Measurements from ENCODE around the gene GATAD2A.

GATAD2A gene

GRCh38 chr19:19422156-19422555, 16.7 kb downstream of the GATAD2A start:
- DNase-seq, result no peak

- DNase-seq, result no peak
Observed at GRCh38 chr19:19423322-19423721, 17.8 kb downstream of the GATAD2A start.

- DNase-seq, result no peak
Observed at GRCh38 chr19:19425170-19425875, 19.8 kb downstream of the GATAD2A start.

DNA sequence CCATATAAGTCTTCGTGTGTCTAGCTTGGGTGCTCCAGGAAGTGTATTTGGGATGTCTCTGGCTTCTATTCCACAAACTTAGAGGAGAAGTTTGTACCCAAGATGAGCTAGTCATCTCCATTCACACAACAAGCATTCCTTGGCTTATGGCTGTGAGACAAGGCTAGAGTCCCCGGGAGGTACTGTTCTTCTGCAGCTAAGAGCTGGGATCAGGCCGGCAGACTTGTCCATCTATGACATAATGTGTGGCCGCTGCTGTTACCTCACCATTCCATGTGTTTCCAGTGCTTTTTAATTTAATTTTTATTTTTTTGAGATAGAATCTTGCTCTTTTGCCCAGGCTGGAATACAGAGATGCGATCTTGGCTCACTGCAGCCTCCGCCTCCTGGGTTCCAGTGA, 20.7 kb downstream of the GATAD2A start:
- DNase-seq, result no peak

GRCh38 chr19:19426799-19427198, 21.3 kb downstream of the GATAD2A start:
- DNase-seq, result no peak

- no peak for DNase-seq
Observed at GRCh38 chr19:19427302-19427701, 21.8 kb downstream of the GATAD2A start.

DNA sequence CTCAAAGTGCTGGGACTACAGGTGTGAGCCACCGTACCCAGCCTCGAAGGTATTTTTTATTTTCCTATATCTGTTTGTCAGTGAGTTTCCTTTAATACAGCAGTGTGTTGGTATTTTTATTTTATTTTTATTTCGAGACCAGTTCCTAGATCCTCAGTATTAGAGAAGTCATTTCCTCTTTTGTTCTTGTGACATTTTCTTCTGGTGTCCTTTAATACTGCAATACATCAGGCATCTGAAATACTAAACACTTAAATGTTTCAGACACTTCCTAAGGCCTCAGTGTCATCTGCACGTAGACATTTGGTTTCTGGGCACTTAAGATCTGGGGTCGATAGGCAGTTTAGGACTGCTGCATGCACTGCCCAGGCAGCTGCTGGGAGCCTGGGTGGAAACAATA, 22.5 kb downstream of the GATAD2A start:
- DNase-seq, result no peak

DNA sequence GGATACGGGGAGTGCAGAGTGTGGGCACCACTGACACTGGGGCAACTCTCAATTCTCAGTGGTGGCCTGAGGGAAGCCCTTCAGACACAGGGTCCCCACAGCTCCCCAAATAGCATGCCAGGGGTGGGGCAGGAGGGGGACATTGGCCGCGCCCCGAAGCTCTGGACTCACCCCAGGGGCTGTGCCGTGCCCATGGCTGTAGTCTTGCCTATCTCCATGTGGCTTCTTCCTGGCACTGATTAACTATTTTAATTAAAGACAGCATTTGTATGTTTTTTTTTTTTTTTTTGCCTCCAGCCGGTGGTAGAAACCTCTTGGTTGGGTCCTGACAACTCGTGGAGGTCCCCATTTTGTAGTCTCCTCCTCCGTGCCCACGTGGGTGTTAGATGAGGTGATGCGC, 23.3 kb downstream of the GATAD2A start:
- no peak for DNase-seq

DNA sequence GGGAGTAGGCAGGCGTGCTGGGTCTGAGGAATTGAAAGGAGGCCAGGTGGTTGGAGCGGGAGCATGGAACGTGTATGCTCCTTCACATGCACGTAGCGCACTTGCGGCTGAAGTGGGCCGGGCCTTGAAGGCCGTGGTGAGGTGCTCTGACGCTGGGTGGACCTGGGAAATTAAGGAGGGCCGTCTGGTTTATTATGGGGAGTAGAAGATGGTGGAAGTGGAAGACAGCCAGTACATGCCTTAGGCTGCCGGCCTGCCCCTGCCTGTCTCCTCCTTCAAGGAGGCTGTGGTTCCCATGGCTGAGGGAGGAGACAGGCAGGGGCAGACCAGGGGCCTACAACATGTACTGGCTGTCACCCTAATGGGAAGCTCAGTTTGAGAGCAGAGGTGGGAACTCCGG, 23.9 kb downstream of the GATAD2A start:
- DNase-seq, result no peak

GRCh38 chr19:19432732-19433131, 27.3 kb downstream of the GATAD2A start:
- no peak for DNase-seq

- DNase-seq, result no peak
Observed at GRCh38 chr19:19433666-19434213, 28.3 kb downstream of the GATAD2A start.

DNA sequence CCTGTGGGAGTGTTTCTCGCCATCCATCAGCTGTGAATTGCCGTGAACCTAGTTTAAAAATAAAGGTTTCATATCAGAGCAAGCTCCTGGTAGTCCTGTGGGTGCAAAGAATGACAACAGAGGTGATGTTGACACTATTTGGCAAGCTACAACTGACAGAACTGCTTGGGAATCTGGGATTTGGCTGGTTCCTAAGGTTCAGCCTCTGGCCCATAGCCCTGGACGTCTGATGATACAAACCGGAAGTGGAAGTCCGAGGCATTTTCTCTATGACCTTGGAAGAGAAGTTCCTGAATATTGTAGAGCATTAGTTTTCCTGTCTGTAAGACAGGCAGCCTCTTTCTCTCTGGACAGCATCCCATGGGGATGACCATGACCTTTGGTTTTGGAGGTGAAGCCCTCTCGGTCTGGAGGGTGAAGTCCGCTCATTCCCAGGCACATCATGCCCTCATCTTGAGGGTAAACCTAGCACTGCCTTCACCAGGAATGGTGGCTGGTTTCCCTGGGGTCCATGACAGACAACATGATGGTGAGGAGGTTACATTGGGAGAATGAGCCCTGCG, 29.1 kb downstream of the GATAD2A start:
- DNase-seq, result no peak

DNA sequence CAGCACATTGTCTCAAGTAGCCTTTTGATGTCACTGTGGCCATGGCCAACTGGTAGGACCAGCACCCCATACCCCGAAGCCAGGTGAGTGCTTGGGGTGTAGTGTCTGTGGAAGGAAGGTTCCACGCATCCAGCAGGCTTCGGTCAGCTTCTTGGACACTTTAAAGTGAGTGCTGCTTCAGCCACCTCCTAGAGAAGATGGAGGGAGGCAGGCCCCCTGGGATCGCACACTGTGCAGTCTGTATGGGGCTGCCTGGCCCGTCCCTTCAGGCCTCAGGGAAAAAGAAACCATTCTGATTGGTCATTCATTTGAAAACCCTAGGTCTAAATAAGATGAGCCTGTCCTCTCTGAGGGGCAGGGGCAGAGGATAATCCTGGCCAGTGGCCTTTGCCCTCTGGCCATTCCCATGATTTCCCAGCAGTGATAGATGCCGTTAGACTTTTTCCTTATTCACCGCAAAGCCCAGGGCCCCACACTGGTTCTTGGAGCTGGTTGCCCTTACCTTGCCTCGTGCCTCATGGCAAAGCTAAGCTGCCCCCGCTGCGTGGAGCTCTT, 30.7 kb downstream of the GATAD2A start:
- DNase-seq, result no peak

DNA sequence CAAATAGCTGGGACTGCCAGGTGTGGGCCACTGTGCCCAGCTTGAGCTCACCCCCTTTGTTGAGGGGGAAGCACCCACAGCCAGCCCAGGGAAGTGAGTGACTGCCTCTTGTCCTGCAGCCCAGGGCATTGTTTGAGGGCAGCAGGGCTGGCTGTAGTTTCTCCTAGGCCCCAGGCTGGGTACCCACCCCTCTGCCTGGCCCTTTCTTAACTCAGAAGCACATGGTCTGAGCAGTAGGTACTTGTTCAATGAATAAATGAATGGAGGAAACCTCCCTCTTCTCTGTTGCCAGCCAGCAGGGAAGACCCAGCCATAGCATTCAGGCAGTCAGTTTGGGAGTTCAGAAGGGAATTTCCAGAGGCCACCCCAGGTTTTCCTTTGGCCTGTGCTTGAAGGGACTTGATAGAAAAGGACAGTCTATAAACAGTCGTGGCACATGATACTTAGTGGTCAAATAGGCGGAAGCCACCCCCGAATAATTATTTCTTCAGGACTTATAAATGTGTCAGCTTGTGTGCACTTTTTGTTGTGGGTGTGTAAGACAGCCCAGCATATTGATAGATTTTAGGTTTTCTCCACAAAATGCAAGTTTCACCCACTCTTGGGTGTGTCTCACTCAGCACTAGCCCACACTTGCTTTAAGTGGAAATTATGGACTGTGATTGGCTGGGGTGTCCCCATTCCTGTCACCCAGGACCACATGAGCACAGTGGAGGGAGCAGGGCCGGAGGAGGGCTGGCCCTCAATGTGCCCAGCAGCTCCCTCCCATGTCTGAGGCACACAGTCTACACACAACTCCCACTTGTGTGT, 33.1 kb downstream of the GATAD2A start:
- no peak for DNase-seq

GRCh38 chr19:19439176-19439482, 33.7 kb downstream of the GATAD2A start:
- DNase-seq, result no peak

DNA sequence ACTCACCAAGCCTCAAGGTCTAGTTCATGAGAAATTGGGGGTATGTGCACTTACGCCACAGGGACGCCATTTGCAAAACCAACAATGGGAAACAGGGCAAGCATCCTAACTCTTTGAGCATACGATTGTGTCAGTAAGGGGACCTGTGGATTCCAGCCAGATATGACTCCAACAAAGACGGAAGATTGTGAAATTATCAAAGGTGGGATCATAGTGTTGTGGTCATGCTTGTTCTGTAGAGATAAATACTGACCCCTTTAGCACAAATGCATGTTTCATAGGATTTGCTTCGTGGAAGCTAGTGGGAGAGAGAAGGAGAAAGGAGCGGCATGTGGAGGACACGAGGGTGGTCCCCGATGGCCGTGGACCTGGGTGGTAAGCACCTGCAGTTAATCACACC, 37.8 kb downstream of the GATAD2A start:
- DNase-seq, result no peak

- no peak for DNase-seq
Observed at GRCh38 chr19:19443902-19444680, 38.6 kb downstream of the GATAD2A start.

DNA sequence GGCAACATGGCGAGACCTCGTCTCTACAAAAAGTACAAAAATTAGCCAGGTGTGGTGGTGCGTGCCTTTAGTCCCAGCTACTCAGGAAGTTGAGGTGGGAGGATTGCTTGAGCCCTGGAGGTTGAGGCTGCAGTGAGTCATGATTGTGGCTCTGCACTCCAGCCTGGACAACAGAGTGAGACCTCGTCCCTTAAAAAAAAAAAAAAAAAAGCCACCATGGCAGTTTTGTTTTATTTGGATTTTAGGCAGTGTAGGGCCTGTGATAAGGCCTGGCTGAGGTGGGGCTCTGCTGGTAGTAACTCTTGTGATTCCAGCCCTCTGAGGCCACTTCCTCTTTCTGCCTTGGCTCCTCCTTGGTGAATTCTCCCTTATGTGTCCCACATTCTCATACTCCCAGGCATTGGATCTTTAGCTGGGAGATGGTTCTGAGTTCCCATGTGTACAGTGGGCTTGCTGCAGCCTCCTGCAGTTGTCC, 39.2 kb downstream of the GATAD2A start:
- no peak for DNase-seq

- DNase-seq, result no peak
Observed at GRCh38 chr19:19445288-19445687, 39.8 kb downstream of the GATAD2A start.

DNA sequence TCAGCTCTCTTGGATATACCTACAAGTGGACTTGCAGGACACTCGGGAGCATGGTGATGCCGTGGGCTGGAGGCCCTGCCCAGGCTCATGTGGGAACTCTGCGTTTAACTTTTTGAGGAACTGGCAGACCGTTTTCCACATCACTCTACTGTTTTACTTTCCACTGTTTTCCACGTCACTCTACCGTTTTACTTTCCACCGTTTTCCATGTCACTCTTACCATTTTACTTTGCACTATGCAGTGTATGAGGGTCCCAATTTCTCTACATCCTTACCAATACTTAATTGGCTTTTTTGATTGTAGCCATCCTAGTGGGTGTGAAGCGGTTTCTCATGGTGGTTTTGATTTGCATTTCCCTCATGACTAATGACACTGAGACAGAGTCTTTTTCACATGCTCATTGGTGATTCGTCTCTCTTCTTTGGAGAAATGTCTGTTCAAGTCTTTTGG, 40.5 kb downstream of the GATAD2A start:
- DNase-seq, result no peak

- DNase-seq, result no peak
Observed at GRCh38 chr19:19446655-19447437, 41.4 kb downstream of the GATAD2A start.
